ENCODE results near the gene ZBTB17. TPM values are rescaled to one million over a fixed set of nuclear protein-coding genes. Genes with fewer than 3 reads are reported as not detected.

ZBTB17 gene
- 37.0 and 40.1 TPM in 2 replicates for total RNA-seq

GRCh38 chr1:15975805-15976680, at the start of gene ZBTB17:
TSS of gene ZBTB17 (minus strand) at chr1:15976101. CDS start at chr1:15948495, 27,606 bp downstream.

GRCh38 chr1:16021681-16022080, 45.8 kb upstream of the ZBTB17 start, which contains the start of gene CLCNKA:
TSS of gene CLCNKA (plus strand) at chr1:16022036. CDS start at chr1:16022620, 584 bp downstream.

GRCh38 chr1:16017461-16018303, 41.8 kb upstream of the ZBTB17 start, which contains the start of gene HSPB7:
TSS of gene HSPB7 (minus strand) at chr1:16018043. CDS start at chr1:16017963, 80 bp downstream.

Other genes with a start within 250 kb of the ZBTB17 start
- 0.14 and 0.37 TPM in 2 replicates for gene SLC25A34, start 239.8 kb downstream of the ZBTB17 start, total RNA-seq
- gene TMEM82, start 233.6 kb downstream of the ZBTB17 start, total RNA-seq = not detected in 2 replicates
- 34.3 and 44.1 TPM in 2 replicates for gene FBLIM1, start 217.3 kb downstream of the ZBTB17 start, total RNA-seq
- 4.4 and 11.4 TPM in 2 replicates for gene UQCRHL, start 168.5 kb downstream of the ZBTB17 start, total RNA-seq
- 10.4 and 14.3 TPM in 2 replicates for gene SPEN, start 128.4 kb downstream of the ZBTB17 start, total RNA-seq
- gene SRARP, start 28.1 kb upstream of the ZBTB17 start, total RNA-seq = under 0.01 TPM in 1 of 2 replicates, not detected in the other
- gene HSPB7, start 41.9 kb upstream of the ZBTB17 start, total RNA-seq = 3.8 and 14.5 TPM in 2 replicates
- gene CLCNKA, start 45.9 kb upstream of the ZBTB17 start, total RNA-seq = 0.09 TPM in 1 of 2 replicates, not detected in the other
- gene CLCNKB, start 67.7 kb upstream of the ZBTB17 start, total RNA-seq = 0.09 and 0.14 TPM in 2 replicates
- under 0.01 and 0.09 TPM in 2 replicates for gene FAM131C, start 97.5 kb upstream of the ZBTB17 start, total RNA-seq
- 7.0 and 11.7 TPM in 2 replicates for gene EPHA2, start 180.0 kb upstream of the ZBTB17 start, total RNA-seq
- 3.7 and 5.5 TPM in 2 replicates for gene ARHGEF19, start 236.6 kb upstream of the ZBTB17 start, total RNA-seq

Measured in smooth muscle cell of bladder (primary cell).